T-helper 17 cell (primary cell): ENCODE data around the gene VEGFC. TPM values are rescaled to one million over a fixed set of nuclear protein-coding genes. Genes with fewer than 3 reads are reported as not detected.

ENCODE experiments used
- ATAC-seq: fragments of 150-1000 bp; cut with Tn5 transposase; 2 replicates; pipeline ENCODE4 v1.10.0; 2021; ENCODE audit warnings: mild to moderate bottlenecking, moderate library complexity
- DNase-seq, 3 donors: peaks; one replicate each; pipeline versions ENCODE4 v3.0.0 to v3.0.0-alpha.2; 2020 to 2021
- H3K9me3 ChIP-seq: one replicate; pipeline ENCODE4 v1.7.0; 2013; ENCODE audit warnings: low read length, mild to moderate bottlenecking; ENCODE audit not compliant: control insufficient read depth, poor library complexity, severe bottlenecking
- H3K27ac Mint-ChIP-seq: one replicate; pipeline ENCODE4 v1.8.0; 2022; ENCODE audit warnings: mild to moderate bottlenecking, moderate library complexity, mixed read lengths
- H3K27me3 Mint-ChIP-seq: one replicate; pipeline ENCODE4 v1.8.0; 2022; ENCODE audit warnings: mixed read lengths
- H3K36me3 Mint-ChIP-seq: one replicate; pipeline ENCODE4 v1.8.0; 2022; ENCODE audit warnings: low read depth, mixed read lengths
- H3K4me1 Mint-ChIP-seq: one replicate; pipeline ENCODE4 v1.8.0; 2022; ENCODE audit warnings: mild to moderate bottlenecking, mixed read lengths
- H3K4me3 Mint-ChIP-seq: one replicate; pipeline ENCODE4 v1.8.0; 2022; ENCODE audit warnings: mild to moderate bottlenecking, moderate library complexity, mixed read lengths
- total RNA-seq, 4 donors: library from RNA in 2 of 4; stranded (reverse) in 2 of 4; gene quantifications; one replicate each; pipeline ENCODE4 v1.2.3 and lab custom pipeline; 2022 to 2026

Gene VEGFC
- total RNA-seq, 2 donors from 2014 or later: 1.8 TPM; not detected in 1

- no peaks in the 10 kb centered on the region for H3K36me3 Mint-ChIP-seq
- H3K4me3 Mint-ChIP-seq: no peak overlapping the region
- H3K27ac Mint-ChIP-seq: no peak overlapping the region
- no peaks in the 10 kb centered on the region for H3K9me3 ChIP-seq
- DNase-seq: no peak
- no peak for ATAC-seq
- no peaks in the 10 kb centered on the region for H3K4me1 Mint-ChIP-seq
- no peaks in the 10 kb centered on the region for H3K27me3 Mint-ChIP-seq
Measured at GRCh38 chr4:176818531-176818930, 25.8 kb upstream of the VEGFC start.

DNA sequence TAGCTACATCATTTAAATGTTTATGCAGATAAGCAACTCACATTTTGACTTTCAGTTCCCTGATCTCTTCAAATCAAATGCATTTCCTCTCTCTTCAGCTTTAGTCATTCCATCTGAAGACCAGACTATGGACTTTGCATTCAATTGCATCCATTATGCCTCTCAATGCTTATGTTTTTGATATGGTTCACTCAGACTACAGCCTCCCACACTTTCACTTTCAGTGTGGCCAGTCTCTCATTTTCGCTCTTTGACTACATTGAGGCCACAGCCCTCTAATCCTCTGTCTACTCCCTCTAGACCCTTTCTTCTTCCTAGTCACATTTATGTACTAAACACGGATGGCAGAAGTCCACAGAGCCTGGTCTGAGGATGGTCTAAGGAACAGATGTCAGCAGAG is 24.5 kb upstream of the VEGFC start:
- Mint-ChIP-seq H3K27ac (no peak overlapping the region), H3K36me3 (no peaks in the 10 kb centered on the region), H3K4me3 (no peak overlapping the region), H3K4me1 (no peaks in the 10 kb centered on the region), H3K27me3 (no peaks in the 10 kb centered on the region)
- DNase-seq: no peak
- no peak for ATAC-seq
- no peaks in the 10 kb centered on the region for H3K9me3 ChIP-seq

- H3K9me3 ChIP-seq: no peaks in the 10 kb centered on the region
- Mint-ChIP-seq H3K27ac (no peak overlapping the region), H3K4me3 (no peak overlapping the region), H3K4me1 (no peaks in the 10 kb centered on the region), H3K36me3 (no peaks in the 10 kb centered on the region), H3K27me3 (no peaks in the 10 kb centered on the region)
- no peak for ATAC-seq
- no peak for DNase-seq
Measured at GRCh38 chr4:176814770-176815169, 22.0 kb upstream of the VEGFC start.

DNA sequence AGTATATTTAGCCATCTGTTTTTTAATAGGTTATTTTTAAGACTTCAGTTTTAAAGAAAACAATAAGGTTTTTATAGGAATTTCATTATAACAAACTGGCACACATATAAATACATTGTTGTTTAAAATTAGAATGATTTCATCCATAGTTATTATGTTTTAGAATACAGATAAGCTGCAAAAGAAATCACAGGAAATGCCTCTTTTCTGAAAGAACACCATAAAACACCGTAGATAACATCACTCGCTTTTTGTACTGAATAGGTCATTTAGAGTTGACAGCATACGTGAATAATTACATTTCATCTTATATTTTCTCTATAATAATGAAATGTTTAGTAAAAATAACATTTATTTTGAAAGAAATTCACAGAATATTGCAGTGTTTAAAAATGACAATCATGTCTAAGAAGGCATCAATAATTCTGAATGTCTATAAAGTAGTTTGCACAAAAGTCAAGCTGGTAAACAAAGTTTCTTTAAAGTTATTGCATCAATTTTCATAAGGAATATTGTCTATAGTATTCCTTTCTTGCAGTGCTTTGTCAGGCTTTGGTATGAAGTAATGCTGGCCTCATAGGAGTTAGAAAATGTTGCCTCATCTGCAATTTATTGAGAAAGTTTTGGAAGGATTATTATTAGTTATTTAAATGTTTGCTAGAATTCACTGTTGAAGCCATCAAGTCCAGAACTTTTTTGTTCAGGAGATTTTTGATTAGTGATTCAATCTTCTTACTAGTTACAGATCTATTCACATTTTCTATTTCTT is 17.9 kb upstream of the VEGFC start:
- no peak for DNase-seq
- Mint-ChIP-seq H3K27ac (no peak overlapping the region), H3K27me3 (no peaks in the 10 kb centered on the region), H3K36me3 (no peaks in the 10 kb centered on the region), H3K4me1 (no peaks in the 10 kb centered on the region), H3K4me3 (no peak overlapping the region)
- ATAC-seq: no peak
- H3K9me3 ChIP-seq: no peaks in the 10 kb centered on the region

GRCh38 chr4:176806778-176807375 is 14.2 kb upstream of the VEGFC start:
- H3K4me3 Mint-ChIP-seq: no peak overlapping the region
- no peak for ATAC-seq

DNA sequence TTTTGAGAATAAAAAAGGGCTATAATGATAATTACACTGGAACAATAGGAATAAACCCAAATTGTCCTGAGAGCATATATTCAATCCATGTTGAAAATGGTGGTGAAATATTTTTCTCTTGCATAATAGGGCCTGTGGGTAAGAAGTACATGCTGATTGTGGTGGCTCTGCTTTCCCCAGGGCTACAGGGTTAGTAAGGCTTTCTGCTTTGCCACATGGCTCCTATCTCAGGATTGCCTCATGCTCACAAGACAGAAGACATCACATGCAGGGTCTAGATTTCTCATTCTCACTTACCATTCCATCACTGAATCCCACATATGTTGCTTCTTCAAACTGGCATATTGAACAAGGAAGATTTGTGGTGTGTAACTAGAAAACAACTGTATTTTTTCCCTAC is 12.4 kb upstream of the VEGFC start:
- no peak for ATAC-seq

More at GRCh38 chr4:176806778-176807375, 14.2 kb upstream of the VEGFC start:
- Mint-ChIP-seq H3K36me3 (no peaks in the 10 kb centered on the region), H3K27ac (no peak overlapping the region), H3K27me3 (no peaks in the 10 kb centered on the region), H3K4me1 (no peaks in the 10 kb centered on the region)
- no peaks in the 10 kb centered on the region for H3K9me3 ChIP-seq
- DNase-seq: no peak

DNA sequence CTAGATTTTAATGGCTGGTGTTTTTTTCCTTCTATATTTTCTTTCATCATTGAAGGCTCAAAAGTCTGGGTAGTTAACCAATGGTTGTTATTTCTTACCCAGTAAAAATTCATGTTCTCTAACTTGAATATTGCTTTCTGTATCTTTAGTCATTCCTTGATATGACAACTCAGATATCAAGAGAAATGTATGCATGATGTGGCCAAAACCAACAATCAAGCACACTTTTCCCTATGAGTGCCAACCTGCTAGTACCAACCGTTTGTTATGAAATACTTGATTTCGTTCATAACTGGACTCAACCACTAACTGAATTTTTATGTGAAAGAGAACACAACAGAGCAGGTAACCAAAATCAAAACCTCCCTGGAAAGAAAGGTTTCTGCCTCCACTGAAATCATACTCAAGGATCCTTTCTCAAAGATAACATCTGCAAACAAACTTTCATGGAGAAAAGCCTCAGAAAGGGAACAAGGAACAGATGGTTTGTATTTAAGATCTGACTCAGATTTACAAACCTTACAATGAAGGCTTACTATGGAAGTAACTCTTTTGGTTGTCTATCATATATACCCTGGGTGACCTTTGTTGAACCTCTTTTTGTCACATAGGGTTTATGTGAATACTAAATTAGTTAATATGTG is 8.3 kb upstream of the VEGFC start:
- Mint-ChIP-seq H3K27me3 (no peaks in the 10 kb centered on the region), H3K36me3 (no peaks in the 10 kb centered on the region), H3K4me1 (no peaks in the 10 kb centered on the region), H3K27ac (no peak overlapping the region), H3K4me3 (no peak overlapping the region)
- no peak for ATAC-seq
- DNase-seq: no peak
- no peaks in the 10 kb centered on the region for H3K9me3 ChIP-seq

More for the DNA sequence above, 12.4 kb upstream of the VEGFC start:
- H3K4me1 Mint-ChIP-seq: no peaks in the 10 kb centered on the region
- no peak overlapping the region for H3K4me3 Mint-ChIP-seq
- no peak for DNase-seq
- no peak overlapping the region for H3K27ac Mint-ChIP-seq
- no peaks in the 10 kb centered on the region for H3K9me3 ChIP-seq
- H3K27me3 Mint-ChIP-seq: no peaks in the 10 kb centered on the region
- no peaks in the 10 kb centered on the region for H3K36me3 Mint-ChIP-seq

DNA sequence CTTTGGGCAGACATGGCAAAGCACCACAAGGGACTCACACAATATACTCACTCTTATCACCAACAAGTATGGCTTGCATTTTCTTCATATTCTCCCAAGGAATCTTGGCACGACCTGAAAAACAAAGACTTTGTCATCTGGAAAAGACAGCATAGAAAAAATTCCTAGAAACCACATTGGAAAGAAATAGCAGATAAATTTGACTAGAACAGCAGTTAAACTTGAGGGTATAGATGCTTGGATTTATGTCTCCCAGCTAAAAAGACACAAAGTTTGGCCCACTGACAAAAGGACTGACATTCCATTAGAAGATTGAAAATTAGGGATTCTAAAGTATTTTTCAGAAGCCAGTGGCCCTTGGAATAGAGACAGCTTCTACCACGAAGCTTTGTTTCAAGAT is 6.9 kb upstream of the VEGFC start:
- no peaks in the 10 kb centered on the region for H3K4me1 Mint-ChIP-seq
- no peak overlapping the region for H3K4me3 Mint-ChIP-seq
- H3K36me3 Mint-ChIP-seq: no peaks in the 10 kb centered on the region
- no peak for ATAC-seq
- H3K9me3 ChIP-seq: no peaks in the 10 kb centered on the region
- H3K27me3 Mint-ChIP-seq: peaks cover 1% of the 10 kb centered on the region
- DNase-seq: no peak
- no peak overlapping the region for H3K27ac Mint-ChIP-seq

GRCh38 chr4:176798540-176798939 is 5.8 kb upstream of the VEGFC start:
- peaks cover 3% of the 10 kb centered on the region for H3K36me3 Mint-ChIP-seq
- H3K27me3 Mint-ChIP-seq: peaks cover 12% of the 10 kb centered on the region
- no peaks in the 10 kb centered on the region for H3K9me3 ChIP-seq
- no peaks in the 10 kb centered on the region for H3K4me1 Mint-ChIP-seq
- ATAC-seq: no peak
- DNase-seq: no peak
- no peak overlapping the region for H3K27ac Mint-ChIP-seq
- no peak overlapping the region for H3K4me3 Mint-ChIP-seq

DNA sequence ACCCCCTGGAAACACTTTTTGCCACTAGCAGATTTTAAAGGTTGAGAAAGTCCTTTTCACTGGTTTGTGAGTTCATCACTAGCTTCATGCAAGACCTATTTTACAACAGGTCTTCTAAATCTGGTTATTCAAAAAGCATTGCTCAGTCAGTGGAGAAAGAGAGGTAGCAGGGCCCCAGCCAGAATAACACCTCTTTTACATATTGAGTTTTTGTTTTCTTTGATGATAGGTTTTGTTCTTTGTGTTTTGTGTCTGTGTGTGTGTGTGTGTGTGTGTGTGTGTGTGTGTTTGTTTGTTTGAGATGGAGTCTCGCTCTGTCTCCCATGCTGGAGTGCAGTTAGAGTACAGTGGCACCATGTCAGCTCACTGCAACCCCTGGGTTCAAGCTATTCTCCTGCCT is 2.7 kb upstream of the VEGFC start:
- peaks cover 31% of the 10 kb centered on the region for H3K27me3 Mint-ChIP-seq
- no peak overlapping the region for H3K27ac Mint-ChIP-seq
- H3K4me1 Mint-ChIP-seq: peaks cover 3% of the 10 kb centered on the region
- H3K36me3 Mint-ChIP-seq: peaks cover 3% of the 10 kb centered on the region
- H3K4me3 Mint-ChIP-seq: no peak overlapping the region
- ATAC-seq (no peak), DNase-seq (no peak)
- H3K9me3 ChIP-seq: no peaks in the 10 kb centered on the region

DNA sequence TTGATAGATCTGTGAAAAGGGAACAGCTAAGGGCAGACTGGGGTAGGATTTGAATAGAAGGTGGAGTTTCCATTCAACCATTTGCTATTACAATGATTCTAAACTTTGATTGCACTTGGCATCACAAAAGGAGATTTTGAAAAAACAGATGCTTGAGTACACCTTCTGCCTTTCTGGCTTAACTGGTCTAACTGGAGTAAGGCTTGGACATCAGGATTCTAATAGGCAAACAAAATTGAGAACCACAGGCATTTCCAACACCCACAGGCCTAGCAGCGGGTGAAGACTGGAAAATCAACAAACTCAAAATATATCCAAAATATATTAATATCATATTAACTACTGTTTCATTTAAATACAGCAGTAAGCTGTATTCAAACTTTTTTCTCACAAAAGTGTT is 1.9 kb upstream of the VEGFC start:
- Mint-ChIP-seq H3K36me3 (peaks cover 3% of the 10 kb centered on the region), H3K27ac (no peak overlapping the region), H3K4me3 (no peak overlapping the region), H3K4me1 (peaks cover 3% of the 10 kb centered on the region), H3K27me3 (peaks cover 39% of the 10 kb centered on the region)
- DNase-seq (no peak), ATAC-seq (no peak)
- H3K9me3 ChIP-seq: no peaks in the 10 kb centered on the region

DNA sequence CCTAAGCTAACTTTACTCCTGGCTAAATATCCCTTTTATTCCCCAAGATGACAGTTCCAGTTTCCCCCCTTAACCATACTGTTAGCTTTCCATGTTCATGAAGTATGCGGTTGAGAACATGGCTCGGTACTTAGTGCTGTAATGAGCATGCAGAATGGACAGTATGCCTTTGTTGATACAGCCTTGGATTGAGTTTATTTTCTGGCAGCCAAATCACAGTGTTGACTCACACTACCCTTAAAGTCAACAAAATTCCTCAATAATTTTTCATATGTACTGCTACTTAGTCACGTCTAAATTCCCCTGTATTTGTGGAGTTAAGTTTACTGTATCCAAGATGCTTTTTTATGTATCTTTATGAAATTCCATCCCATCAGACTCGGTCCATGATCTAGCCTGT is 1.4 kb upstream of the VEGFC start:
- peaks cover 3% of the 10 kb centered on the region for H3K36me3 Mint-ChIP-seq
- no peak for DNase-seq
- no peak for ATAC-seq
- no peak overlapping the region for H3K27ac Mint-ChIP-seq
- no peak overlapping the region for H3K4me3 Mint-ChIP-seq
- peaks cover 3% of the 10 kb centered on the region for H3K4me1 Mint-ChIP-seq
- H3K27me3 Mint-ChIP-seq: peaks cover 41% of the 10 kb centered on the region
- no peaks in the 10 kb centered on the region for H3K9me3 ChIP-seq

DNA sequence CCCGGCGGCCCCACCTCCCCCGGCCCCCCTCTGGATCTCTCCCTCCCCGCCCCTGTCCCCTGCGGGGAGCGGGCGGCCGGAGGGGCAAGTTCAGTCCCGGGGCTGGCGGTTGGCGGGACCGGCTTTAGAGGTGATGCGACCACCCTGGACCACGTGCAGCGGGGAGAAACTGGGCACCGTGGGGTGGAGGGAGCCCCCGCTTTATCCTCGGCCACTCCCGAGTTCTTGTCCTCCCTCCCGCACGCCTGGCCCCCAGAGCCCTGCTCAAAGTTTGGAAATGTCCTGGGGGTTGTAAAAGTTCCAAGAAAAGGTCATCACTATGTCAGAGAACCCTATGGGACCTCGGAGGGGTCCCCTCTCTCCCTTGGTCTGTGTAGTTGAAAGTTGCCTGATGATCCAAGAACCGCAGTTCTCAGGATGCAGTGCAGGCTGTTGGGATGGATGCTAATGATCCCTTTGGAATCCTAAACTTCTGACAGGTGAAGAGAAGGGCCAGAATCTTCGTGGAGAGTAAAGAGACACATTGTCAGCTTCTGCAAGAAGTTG is 411 bp upstream of the VEGFC start:
- peaks cover 3% of the 10 kb centered on the region for H3K36me3 Mint-ChIP-seq
- peaks cover 41% of the 10 kb centered on the region for H3K27me3 Mint-ChIP-seq
- H3K4me3 Mint-ChIP-seq: peak overlapping the region; percentile 66
- ATAC-seq (no peak), DNase-seq (no peak)
- no peak overlapping the region for H3K27ac Mint-ChIP-seq
- H3K4me1 Mint-ChIP-seq: peaks cover 3% of the 10 kb centered on the region
- H3K9me3 ChIP-seq: no peaks in the 10 kb centered on the region
